K562 (cell line): Measurements from ENCODE around the gene FZD1. TPM values are rescaled to one million over a fixed set of nuclear protein-coding genes. Genes with fewer than 3 reads are reported as not detected.

Experiments used
- ARID2 ChIP-seq: fragments of 450-650 bp; IDR thresholded peaks from 2 replicates; pipeline ENCODE4 v1.6.1; 2017; ENCODE audit warnings: antibody characterized with exemption, mild to moderate bottlenecking
- ATF2 ChIP-seq: sonication (generic); formaldehyde crosslinking; IDR thresholded peaks from 2 replicates; pipeline ENCODE4 v1.8.1; 2022; ENCODE audit warnings: missing genetic modification reagents
- MAZ ChIP-seq, 2 experiments: fragments of 450-650 bp in 1 of 2; sonication (generic) in 1 of 2; formaldehyde crosslinking; IDR thresholded peaks in 1 of 2; conservative IDR thresholded peaks in 1 of 2; 2 replicates each; pipeline versions ENCODE4 v1.4.0 to v1.5.0; 2020; ENCODE audit warnings: mild to moderate bottlenecking in 1 of 2, missing genetic modification reagents in 1 of 2
- MCM2 ChIP-seq: fragments of 450-650 bp; IDR thresholded peaks from 2 replicates; pipeline ENCODE4 v1.6.1; 2017; ENCODE audit warnings: low read depth, mild to moderate bottlenecking
- RAD51 ChIP-seq: fragments of 450-650 bp; IDR thresholded peaks from 2 replicates; pipeline ENCODE4 v1.7.1; 2016; ENCODE audit warnings: low read depth, mild to moderate bottlenecking, borderline replicate concordance
- TGIF2 ChIP-seq: sonication (generic); formaldehyde crosslinking; IDR thresholded peaks from 2 replicates; pipeline ENCODE4 v1.8.1; 2022; ENCODE audit warnings: mild to moderate bottlenecking, missing genetic modification reagents, moderate library complexity
- ZBTB43 ChIP-seq: sonication (generic); formaldehyde crosslinking; IDR thresholded peaks from 2 replicates; pipeline ENCODE4 v1.8.0; 2023; ENCODE audit warnings: mild to moderate bottlenecking, missing genetic modification reagents
- ZFX ChIP-seq: sonication (generic); formaldehyde crosslinking; IDR thresholded peaks from 2 replicates; pipeline ENCODE4 v1.8.0; 2022; ENCODE audit warnings: mild to moderate bottlenecking, missing genetic modification reagents, moderate library complexity
- ZNF512 ChIP-seq: IDR thresholded peaks from 2 replicates; pipeline ENCODE4 v1.6.1; 2016; ENCODE audit warnings: missing genetic modification characterization, missing compliant biosample characterization
- ZNF584 ChIP-seq: fragments of 200-800 bp; sonication (Bioruptor generic); IDR thresholded peaks from 2 replicates; pipeline ENCODE4 v1.6.1; 2016; ENCODE audit warnings: low read depth, mild to moderate bottlenecking, missing genetic modification characterization, missing compliant biosample characterization
- ZNF717 ChIP-seq: fragments of 250-450 bp; sonication (Bioruptor Pico); IDR thresholded peaks from 2 replicates; pipeline ENCODE4 v1.5.0; 2021
- polyA plus RNA-seq, 8 experiments: library from polyadenylated mRNA; depleted of rRNA in 4 of 8; stranded (reverse) in 5 of 8; unstranded in 3 of 8; fragments of >200 nt; fragmentation: Nextera tagmentation in 2 of 8; fragmentation: Illumina TruSeq in 1 of 8; extraction: Ambion mirVana in 2 of 8; extraction: Trizol in 1 of 8; gene quantifications; 2 replicates each; pipeline versions ENCODE4 v1.2.1 to v1.2.3, GENCODE V29; 2011 to 2014; ENCODE audit warnings: inconsistent platforms in 1 of 8, missing spikeins in 1 of 8
- total RNA-seq, 7 experiments: library from RNA; depleted of rRNA in 6 of 7; stranded (reverse); fragments of >200 nt in 6 of 7; fragmentation: Illumina TruSeq in 2 of 7; extraction: Trizol in 2 of 7; gene quantifications; 2 replicates each; pipeline versions ENCODE4 v1.2.1 to v1.2.3, GENCODE V29; 2011 to 2021; ENCODE audit warnings: low replicate concordance in 1 of 7
- TF ChIP-seq, protein P1 (sequence below): fragments of 450-650 bp; IDR thresholded peaks from 2 replicates; pipeline ENCODE4 v1.6.1; 2017; ENCODE audit warnings: antibody characterized with exemption, mild to moderate bottlenecking
- TF ChIP-seq, protein P2 (sequence below): fragments of 250-450 bp; sonication (Bioruptor Pico); IDR thresholded peaks from 2 replicates; pipeline ENCODE4 v1.4.0; 2020
- TF ChIP-seq, protein P3 (sequence below): IDR thresholded peaks from 3 replicates; pipeline ENCODE4 v1.6.1; 2011; ENCODE audit warnings: borderline replicate concordance, mild to moderate bottlenecking, moderate library complexity; ENCODE audit not compliant: insufficient read length; ENCODE audit errors: extremely low read depth

Gene FZD1
- total and polyA plus RNA-seq, 9 of the 15 experiments (the other 6 are each of a cell fraction or from before 2014, with no cell fraction given): 0.25 to 5.1 (median 1.8) TPM

- TF ChIP-seq, protein P1, sequence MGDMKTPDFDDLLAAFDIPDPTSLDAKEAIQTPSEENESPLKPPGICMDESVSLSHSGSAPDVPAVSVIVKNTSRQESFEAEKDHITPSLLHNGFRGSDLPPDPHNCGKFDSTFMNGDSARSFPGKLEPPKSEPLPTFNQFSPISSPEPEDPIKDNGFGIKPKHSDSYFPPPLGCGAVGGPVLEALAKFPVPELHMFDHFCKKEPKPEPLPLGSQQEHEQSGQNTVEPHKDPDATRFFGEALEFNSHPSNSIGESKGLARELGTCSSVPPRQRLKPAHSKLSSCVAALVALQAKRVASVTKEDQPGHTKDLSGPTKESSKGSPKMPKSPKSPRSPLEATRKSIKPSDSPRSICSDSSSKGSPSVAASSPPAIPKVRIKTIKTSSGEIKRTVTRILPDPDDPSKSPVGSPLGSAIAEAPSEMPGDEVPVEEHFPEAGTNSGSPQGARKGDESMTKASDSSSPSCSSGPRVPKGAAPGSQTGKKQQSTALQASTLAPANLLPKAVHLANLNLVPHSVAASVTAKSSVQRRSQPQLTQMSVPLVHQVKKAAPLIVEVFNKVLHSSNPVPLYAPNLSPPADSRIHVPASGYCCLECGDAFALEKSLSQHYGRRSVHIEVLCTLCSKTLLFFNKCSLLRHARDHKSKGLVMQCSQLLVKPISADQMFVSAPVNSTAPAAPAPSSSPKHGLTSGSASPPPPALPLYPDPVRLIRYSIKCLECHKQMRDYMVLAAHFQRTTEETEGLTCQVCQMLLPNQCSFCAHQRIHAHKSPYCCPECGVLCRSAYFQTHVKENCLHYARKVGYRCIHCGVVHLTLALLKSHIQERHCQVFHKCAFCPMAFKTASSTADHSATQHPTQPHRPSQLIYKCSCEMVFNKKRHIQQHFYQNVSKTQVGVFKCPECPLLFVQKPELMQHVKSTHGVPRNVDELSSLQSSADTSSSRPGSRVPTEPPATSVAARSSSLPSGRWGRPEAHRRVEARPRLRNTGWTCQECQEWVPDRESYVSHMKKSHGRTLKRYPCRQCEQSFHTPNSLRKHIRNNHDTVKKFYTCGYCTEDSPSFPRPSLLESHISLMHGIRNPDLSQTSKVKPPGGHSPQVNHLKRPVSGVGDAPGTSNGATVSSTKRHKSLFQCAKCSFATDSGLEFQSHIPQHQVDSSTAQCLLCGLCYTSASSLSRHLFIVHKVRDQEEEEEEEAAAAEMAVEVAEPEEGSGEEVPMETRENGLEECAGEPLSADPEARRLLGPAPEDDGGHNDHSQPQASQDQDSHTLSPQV: 0 out of 2 replicates have a peak, but pooled peaks have one; percentile 27
- no peak for TF ChIP-seq ARID2
- no peak for TF ChIP-seq RAD51
- no peak for TF ChIP-seq ZNF512 (tag)
- no peak for TF ChIP-seq ZBTB43 (CRISPR knock-in tag)
- no peak; a peak in 1 of 4 replicates for TF ChIP-seq MAZ (CRISPR knock-in tag; conservative IDR thresholded peaks at IDR 0.05 in 1 of 2, IDR thresholded peaks at IDR 0.05 in 1 of 2)
- no peak for TF ChIP-seq ZFX
- TF ChIP-seq, protein P2, sequence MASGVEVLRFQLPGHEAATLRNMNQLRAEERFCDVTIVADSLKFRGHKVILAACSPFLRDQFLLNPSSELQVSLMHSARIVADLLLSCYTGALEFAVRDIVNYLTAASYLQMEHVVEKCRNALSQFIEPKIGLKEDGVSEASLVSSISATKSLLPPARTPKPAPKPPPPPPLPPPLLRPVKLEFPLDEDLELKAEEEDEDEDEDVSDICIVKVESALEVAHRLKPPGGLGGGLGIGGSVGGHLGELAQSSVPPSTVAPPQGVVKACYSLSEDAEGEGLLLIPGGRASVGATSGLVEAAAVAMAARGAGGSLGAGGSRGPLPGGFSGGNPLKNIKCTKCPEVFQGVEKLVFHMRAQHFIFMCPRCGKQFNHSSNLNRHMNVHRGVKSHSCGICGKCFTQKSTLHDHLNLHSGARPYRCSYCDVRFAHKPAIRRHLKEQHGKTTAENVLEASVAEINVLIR (CRISPR knock-in tag): no peak
- no peak for TF ChIP-seq ZNF584
- TF ChIP-seq, protein P3, sequence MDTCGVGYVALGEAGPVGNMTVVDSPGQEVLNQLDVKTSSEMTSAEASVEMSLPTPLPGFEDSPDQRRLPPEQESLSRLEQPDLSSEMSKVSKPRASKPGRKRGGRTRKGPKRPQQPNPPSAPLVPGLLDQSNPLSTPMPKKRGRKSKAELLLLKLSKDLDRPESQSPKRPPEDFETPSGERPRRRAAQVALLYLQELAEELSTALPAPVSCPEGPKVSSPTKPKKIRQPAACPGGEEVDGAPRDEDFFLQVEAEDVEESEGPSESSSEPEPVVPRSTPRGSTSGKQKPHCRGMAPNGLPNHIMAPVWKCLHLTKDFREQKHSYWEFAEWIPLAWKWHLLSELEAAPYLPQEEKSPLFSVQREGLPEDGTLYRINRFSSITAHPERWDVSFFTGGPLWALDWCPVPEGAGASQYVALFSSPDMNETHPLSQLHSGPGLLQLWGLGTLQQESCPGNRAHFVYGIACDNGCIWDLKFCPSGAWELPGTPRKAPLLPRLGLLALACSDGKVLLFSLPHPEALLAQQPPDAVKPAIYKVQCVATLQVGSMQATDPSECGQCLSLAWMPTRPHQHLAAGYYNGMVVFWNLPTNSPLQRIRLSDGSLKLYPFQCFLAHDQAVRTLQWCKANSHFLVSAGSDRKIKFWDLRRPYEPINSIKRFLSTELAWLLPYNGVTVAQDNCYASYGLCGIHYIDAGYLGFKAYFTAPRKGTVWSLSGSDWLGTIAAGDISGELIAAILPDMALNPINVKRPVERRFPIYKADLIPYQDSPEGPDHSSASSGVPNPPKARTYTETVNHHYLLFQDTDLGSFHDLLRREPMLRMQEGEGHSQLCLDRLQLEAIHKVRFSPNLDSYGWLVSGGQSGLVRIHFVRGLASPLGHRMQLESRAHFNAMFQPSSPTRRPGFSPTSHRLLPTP: no peak
- no peak for TF ChIP-seq TGIF2
- TF ChIP-seq ZNF717: no peak
- TF ChIP-seq ATF2 (CRISPR knock-in tag): no peak
- no peak for TF ChIP-seq MCM2
Measured at GRCh38 chr7:91288208-91288824, 24.1 kb downstream of the FZD1 start (continued).
